C4-2B (cell line): ENCODE data around the gene KCNK6.

Experiments
- ZFX ChIP-seq: fragments of 450-650 bp; IDR thresholded peaks from 2 replicates; pipeline ENCODE4 v1.6.1; 2017
- TF ChIP-seq, protein P1 (sequence below): fragments of 450-650 bp; conservative IDR thresholded peaks from 2 replicates; pipeline ENCODE4 v1.5.1; 2017; ENCODE audit warnings: mild to moderate bottlenecking

- TF ChIP-seq, protein P1, sequence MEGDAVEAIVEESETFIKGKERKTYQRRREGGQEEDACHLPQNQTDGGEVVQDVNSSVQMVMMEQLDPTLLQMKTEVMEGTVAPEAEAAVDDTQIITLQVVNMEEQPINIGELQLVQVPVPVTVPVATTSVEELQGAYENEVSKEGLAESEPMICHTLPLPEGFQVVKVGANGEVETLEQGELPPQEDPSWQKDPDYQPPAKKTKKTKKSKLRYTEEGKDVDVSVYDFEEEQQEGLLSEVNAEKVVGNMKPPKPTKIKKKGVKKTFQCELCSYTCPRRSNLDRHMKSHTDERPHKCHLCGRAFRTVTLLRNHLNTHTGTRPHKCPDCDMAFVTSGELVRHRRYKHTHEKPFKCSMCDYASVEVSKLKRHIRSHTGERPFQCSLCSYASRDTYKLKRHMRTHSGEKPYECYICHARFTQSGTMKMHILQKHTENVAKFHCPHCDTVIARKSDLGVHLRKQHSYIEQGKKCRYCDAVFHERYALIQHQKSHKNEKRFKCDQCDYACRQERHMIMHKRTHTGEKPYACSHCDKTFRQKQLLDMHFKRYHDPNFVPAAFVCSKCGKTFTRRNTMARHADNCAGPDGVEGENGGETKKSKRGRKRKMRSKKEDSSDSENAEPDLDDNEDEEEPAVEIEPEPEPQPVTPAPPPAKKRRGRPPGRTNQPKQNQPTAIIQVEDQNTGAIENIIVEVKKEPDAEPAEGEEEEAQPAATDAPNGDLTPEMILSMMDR = no peak
- TF ChIP-seq ZFX = no peak
Measured at GRCh38 chr19:38359242-38360021, 39.8 kb downstream of the KCNK6 start.
